Lower leg skin (tissue), 3 donors: ENCODE results near the gene FOS.

Experiments
- CTCF ChIP-seq, 3 donors: fragments of 450-650 bp; IDR thresholded peaks; one replicate each; pipeline ENCODE4 v1.5.1; 2016; ENCODE audit warnings: antibody characterized with exemption in 3 of 3, mild to moderate bottlenecking in 3 of 3, moderate library complexity in 2 of 3
- POLR2A ChIP-seq, 2 donors: fragments of 450-650 bp; IDR thresholded peaks; one replicate each; pipeline ENCODE4 v1.6.1; 2016 to 2017; ENCODE audit warnings: antibody characterized with exemption in 2 of 2, mild to moderate bottlenecking in 1 of 2, moderate library complexity in 1 of 2

GRCh38 chr14:75285331-75285730, 6.7 kb downstream of the FOS start:
- TF ChIP-seq CTCF (IDR thresholded peaks at IDR 0.05) (no peak), POLR2A (IDR thresholded peaks at IDR 0.05) (no peak)
